HEK293 (cell line): ENCODE measurements around the gene C4orf50.
A peak's percentile ranks its signal among the peaks of the same experiment; 100 is the strongest.

Source experiments
- CTCF ChIA-PET: fragments of 350-600 bp; formaldehyde crosslinking; extraction: SDS; loops from one replicate; lab custom pipeline; 2021; ENCODE audit warnings: antibody characterized with exemption; lab: Yijun Ruan, JAX
- POLR2A ChIA-PET: fragments of 300-600 bp; formaldehyde crosslinking; extraction: SDS; loops from one replicate; lab custom pipeline; 2020; ENCODE audit warnings: antibody characterized with exemption, inconsistent platforms; lab: Yijun Ruan, JAX
- H3K27ac ChIP-seq: fragments of 200-500 bp; sonication (Bioruptor generic); 2 replicates; pipeline ENCODE4 v1.5.1; 2014; ENCODE audit warnings: low read depth, low read length, control low read depth, inconsistent platforms; ENCODE audit errors: extremely low read depth
- H3K36me3 ChIP-seq, 2 experiments: fragments of 200-500 bp in 1 of 2; sonication (Bioruptor generic) in 1 of 2; 1 replicate in 1 of 2; 2 replicates in 1 of 2; pipeline ENCODE4 v1.5.1; 2014 to 2017; ENCODE audit warnings: inconsistent platforms in 2 of 2, low read length in 2 of 2; ENCODE audit not compliant: control insufficient read depth in 2 of 2, insufficient read depth in 1 of 2
- H3K4me1 ChIP-seq: fragments of 200-500 bp; sonication (Bioruptor generic); 2 replicates; pipeline ENCODE4 v1.5.1; 2014; ENCODE audit warnings: mild to moderate bottlenecking, low read length, inconsistent platforms; ENCODE audit not compliant: control insufficient read depth, insufficient read depth
- H3K4me3 ChIP-seq: 2 replicates; pipeline ENCODE4 v1.5.1; 2011; ENCODE audit warnings: low read depth, mild to moderate bottlenecking, control low read depth, low read length, moderate library complexity
- H3K9me3 ChIP-seq: fragments of 200-500 bp; sonication (Bioruptor generic); 2 replicates; pipeline ENCODE4 v1.5.1; 2014; ENCODE audit warnings: low read depth, low read length, inconsistent platforms; ENCODE audit not compliant: control insufficient read depth, insufficient read depth
- GLI2 ChIP-seq: fragments of 450-650 bp; formaldehyde crosslinking; IDR thresholded peaks from 2 replicates; pipeline ENCODE4; 2017; ENCODE audit warnings: missing biosample characterization, missing genetic modification characterization, low read depth, borderline replicate concordance
- HOXA7 ChIP-seq: sonication (generic); formaldehyde crosslinking; IDR thresholded peaks from 2 replicates; pipeline ENCODE4 v1.8.1; 2022; ENCODE audit warnings: missing genetic modification reagents, borderline replicate concordance
- REPIN1 ChIP-seq: fragments of 450-650 bp; formaldehyde crosslinking; IDR thresholded peaks from 2 replicates; pipeline ENCODE4 v1.5.1; 2017; ENCODE audit warnings: missing biosample characterization, missing genetic modification characterization, low read depth
- SP2 ChIP-seq: fragments of 450-650 bp; formaldehyde crosslinking; IDR thresholded peaks from 2 replicates; pipeline ENCODE4 v1.5.1; 2016; ENCODE audit warnings: missing biosample characterization, missing genetic modification characterization
- ZBTB48 ChIP-seq: fragments of 450-650 bp; formaldehyde crosslinking; IDR thresholded peaks from 2 replicates; pipeline ENCODE4 v1.5.1; 2016; ENCODE audit warnings: missing biosample characterization, missing genetic modification characterization
- ZNF146 ChIP-seq: fragments of 450-650 bp; formaldehyde crosslinking; IDR thresholded peaks from 2 replicates; pipeline ENCODE4 v1.5.1; 2016; ENCODE audit warnings: missing biosample characterization, missing genetic modification characterization
- ZNF23 ChIP-seq: fragments of 450-650 bp; formaldehyde crosslinking; IDR thresholded peaks from 2 replicates; pipeline ENCODE4 v1.5.1; 2016; ENCODE audit warnings: missing biosample characterization, missing genetic modification characterization, borderline replicate concordance
- ZNF292 ChIP-seq: fragments of 450-650 bp; formaldehyde crosslinking; IDR thresholded peaks from 2 replicates; pipeline ENCODE4 v1.5.1; 2016; ENCODE audit warnings: low read depth, missing biosample characterization, missing genetic modification characterization, borderline replicate concordance
- ZNF302 ChIP-seq: fragments of 450-650 bp; formaldehyde crosslinking; IDR thresholded peaks from 2 replicates; pipeline ENCODE4 v1.5.1; 2016; ENCODE audit warnings: missing biosample characterization, missing genetic modification characterization, low read depth
- ZNF335 ChIP-seq: fragments of 450-650 bp; formaldehyde crosslinking; conservative IDR thresholded peaks from 2 replicates; pipeline ENCODE4 v1.5.1; 2016; ENCODE audit warnings: missing biosample characterization, missing genetic modification characterization
- ZNF366 ChIP-seq: fragments of 450-650 bp; formaldehyde crosslinking; conservative IDR thresholded peaks from 2 replicates; pipeline ENCODE4 v1.5.1; 2016; ENCODE audit warnings: missing biosample characterization, missing genetic modification characterization
- ZNF394 ChIP-seq: fragments of 450-650 bp; formaldehyde crosslinking; IDR thresholded peaks from 2 replicates; pipeline ENCODE4 v1.5.1; 2016; ENCODE audit warnings: missing biosample characterization, missing genetic modification characterization, mild to moderate bottlenecking, moderate library complexity, borderline replicate concordance
- ZNF596 ChIP-seq: fragments of 450-650 bp; IDR thresholded peaks from 2 replicates; pipeline ENCODE4 v1.5.0; 2018; ENCODE audit warnings: missing biosample characterization, mild to moderate bottlenecking, missing genetic modification characterization, moderate library complexity
- ZNF623 ChIP-seq: fragments of 450-650 bp; formaldehyde crosslinking; IDR thresholded peaks from 2 replicates; pipeline ENCODE4 v1.5.1; 2016; ENCODE audit warnings: missing biosample characterization, missing genetic modification characterization
- ZNF624 ChIP-seq: fragments of 450-650 bp; formaldehyde crosslinking; IDR thresholded peaks from 2 replicates; pipeline ENCODE4 v1.5.1; 2017; ENCODE audit warnings: missing biosample characterization, missing genetic modification characterization
- ZNF785 ChIP-seq: fragments of 450-650 bp; formaldehyde crosslinking; IDR thresholded peaks from 2 replicates; pipeline ENCODE4 v1.5.1; 2016; ENCODE audit warnings: missing biosample characterization, missing genetic modification characterization
- ZNF843 ChIP-seq: fragments of 450-650 bp; formaldehyde crosslinking; IDR thresholded peaks from 2 replicates; pipeline ENCODE4 v1.5.1; 2016; ENCODE audit warnings: missing biosample characterization, missing genetic modification characterization
- TF ChIP-seq, protein P1 (sequence below): fragments of 450-650 bp; formaldehyde crosslinking; IDR thresholded peaks from 2 replicates; pipeline ENCODE4 v1.5.1; 2016; ENCODE audit warnings: missing biosample characterization, missing genetic modification characterization
- TF ChIP-seq, protein P2 (sequence below): fragments of 450-650 bp; formaldehyde crosslinking; conservative IDR thresholded peaks from 2 replicates; pipeline ENCODE4 v1.5.1; 2016; ENCODE audit warnings: low read depth, missing biosample characterization, missing genetic modification characterization
- TF ChIP-seq, protein P3 (sequence below): fragments of 450-650 bp; formaldehyde crosslinking; IDR thresholded peaks from 2 replicates; pipeline ENCODE4 v1.5.1; 2016; ENCODE audit warnings: missing biosample characterization, missing genetic modification characterization, borderline replicate concordance

C4orf50 gene

DNA sequence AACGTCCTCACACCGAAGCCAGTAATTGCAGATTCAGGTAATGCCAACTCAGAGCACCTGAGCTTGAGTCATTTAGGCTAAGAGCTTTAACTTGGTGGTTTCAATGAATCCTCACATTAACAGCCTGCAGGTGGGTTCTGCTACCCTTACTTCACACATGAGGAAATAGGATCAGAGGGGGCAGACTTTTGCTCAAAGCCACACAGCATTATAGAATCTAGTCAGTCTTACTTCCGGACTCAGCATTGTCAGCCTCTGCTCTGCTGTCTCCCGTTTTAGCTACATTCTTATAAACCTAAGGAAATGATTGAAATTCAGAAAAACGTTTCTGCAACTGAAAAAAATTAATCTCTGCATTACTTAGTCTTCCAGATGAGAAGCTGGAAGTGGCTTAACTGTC is 6.0 kb downstream of the C4orf50 start:
- POLR2A ChIA-PET = no interaction called here
- Histone ChIP-seq H3K4me1 (no peaks in the 10 kb centered on the region), H3K27ac (no peak overlapping the region), H3K9me3 (no peaks in the 10 kb centered on the region), H3K36me3 (no peaks in the 10 kb centered on the region), H3K4me3 (no peak overlapping the region)
- TF ChIP-seq SP2 = no peak
- CTCF ChIA-PET = interaction anchor here (4.9 kb wide), 1 partner anchor 14 kb away, joined by 31 read pairs; no protein-coding TSS in a partner anchor

DNA sequence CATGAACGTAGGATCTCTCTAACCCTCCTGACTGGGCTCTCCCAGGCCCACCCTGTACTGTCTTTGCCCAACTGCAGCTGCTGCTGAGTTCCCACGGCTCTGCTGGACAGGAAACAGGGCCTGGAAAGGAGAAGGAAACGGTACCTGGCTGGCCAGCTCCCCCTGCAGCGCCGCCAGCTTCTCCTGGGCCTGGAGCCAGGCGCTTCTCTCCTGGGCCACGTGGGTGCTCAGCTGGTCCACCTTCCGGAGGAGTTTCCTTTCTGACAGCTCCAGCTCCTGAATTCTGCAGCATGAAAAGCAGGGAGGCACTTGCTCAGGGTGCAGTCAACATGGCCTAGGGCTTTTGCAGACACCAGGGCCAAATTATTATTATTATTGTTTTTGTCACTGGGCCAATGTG is 6.5 kb downstream of the C4orf50 start:
- ChIA-PET CTCF (interaction anchor here (0.6 to 4.9 kb wide), 4 partner anchors 9 to 156 kb away, joined by 3 to 31 read pairs (median 3); no protein-coding TSS in a partner anchor), POLR2A (no interaction called here)
- no peaks in the 10 kb centered on the region for H3K9me3 ChIP-seq
- TF ChIP-seq, protein P1, sequence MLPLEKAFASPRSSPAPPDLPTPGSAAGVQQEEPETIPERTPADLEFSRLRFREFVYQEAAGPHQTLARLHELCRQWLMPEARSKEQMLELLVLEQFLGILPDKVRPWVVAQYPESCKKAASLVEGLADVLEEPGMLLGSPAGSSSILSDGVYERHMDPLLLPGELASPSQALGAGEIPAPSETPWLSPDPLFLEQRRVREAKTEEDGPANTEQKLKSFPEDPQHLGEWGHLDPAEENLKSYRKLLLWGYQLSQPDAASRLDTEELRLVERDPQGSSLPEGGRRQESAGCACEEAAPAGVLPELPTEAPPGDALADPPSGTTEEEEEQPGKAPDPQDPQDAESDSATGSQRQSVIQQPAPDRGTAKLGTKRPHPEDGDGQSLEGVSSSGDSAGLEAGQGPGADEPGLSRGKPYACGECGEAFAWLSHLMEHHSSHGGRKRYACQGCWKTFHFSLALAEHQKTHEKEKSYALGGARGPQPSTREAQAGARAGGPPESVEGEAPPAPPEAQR (tag by site-specific recombination) = no peak
- TF ChIP-seq ZNF624 (tag by site-specific recombination) (no peak), ZNF394 (tag by site-specific recombination) (peak; percentile 60; the same call in 1 of the 2 replicates), ZNF302 (tag by site-specific recombination) (no peak)
- no peaks in the 10 kb centered on the region for H3K36me3 ChIP-seq
- H3K27ac ChIP-seq = no peak overlapping the region
- H3K4me3 ChIP-seq = no peak overlapping the region
- H3K4me1 ChIP-seq = no peaks in the 10 kb centered on the region

DNA sequence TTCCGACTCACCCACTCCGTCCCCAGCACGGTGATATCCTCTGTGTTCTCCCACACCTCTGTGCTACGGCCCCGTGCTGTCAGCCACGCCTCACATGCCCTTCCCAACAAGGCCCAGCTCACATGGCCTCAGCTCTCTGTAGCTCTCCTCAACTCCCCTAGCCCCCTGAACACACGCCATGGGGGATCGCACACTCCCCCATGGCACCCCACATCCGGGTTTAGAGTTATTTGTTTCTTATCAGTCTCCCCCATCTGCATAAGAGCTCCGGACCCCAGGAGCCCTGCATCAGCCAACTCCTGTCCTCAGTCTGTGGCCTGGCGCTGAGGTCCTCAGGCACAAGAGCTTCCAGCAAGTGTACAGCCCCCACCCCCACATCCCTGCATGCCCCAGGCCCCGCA is 7.0 kb downstream of the C4orf50 start:
- Histone ChIP-seq H3K9me3 (no peaks in the 10 kb centered on the region), H3K4me3 (no peak overlapping the region), H3K27ac (no peak overlapping the region), H3K36me3 (no peaks in the 10 kb centered on the region), H3K4me1 (no peaks in the 10 kb centered on the region)
- POLR2A ChIA-PET = no interaction called here
- TF ChIP-seq REPIN1 (tag by site-specific recombination) (no peak), ZNF292 (tag by site-specific recombination) (no peak), ZNF785 (tag by site-specific recombination) (no peak), ZNF596 (tag by site-specific recombination) (no peak), ZNF394 (tag by site-specific recombination) (no peak), ZNF843 (no peak), GLI2 (tag by site-specific recombination) (no peak), ZNF146 (no peak), ZBTB48 (tag by site-specific recombination) (no peak), ZNF623 (tag by site-specific recombination) (no peak), ZNF23 (tag by site-specific recombination) (no peak), ZNF335 (tag by site-specific recombination) (no peak), HOXA7 (CRISPR knock-in tag) (no peak), ZNF366 (tag by site-specific recombination) (no peak)
- TF ChIP-seq, protein P2, sequence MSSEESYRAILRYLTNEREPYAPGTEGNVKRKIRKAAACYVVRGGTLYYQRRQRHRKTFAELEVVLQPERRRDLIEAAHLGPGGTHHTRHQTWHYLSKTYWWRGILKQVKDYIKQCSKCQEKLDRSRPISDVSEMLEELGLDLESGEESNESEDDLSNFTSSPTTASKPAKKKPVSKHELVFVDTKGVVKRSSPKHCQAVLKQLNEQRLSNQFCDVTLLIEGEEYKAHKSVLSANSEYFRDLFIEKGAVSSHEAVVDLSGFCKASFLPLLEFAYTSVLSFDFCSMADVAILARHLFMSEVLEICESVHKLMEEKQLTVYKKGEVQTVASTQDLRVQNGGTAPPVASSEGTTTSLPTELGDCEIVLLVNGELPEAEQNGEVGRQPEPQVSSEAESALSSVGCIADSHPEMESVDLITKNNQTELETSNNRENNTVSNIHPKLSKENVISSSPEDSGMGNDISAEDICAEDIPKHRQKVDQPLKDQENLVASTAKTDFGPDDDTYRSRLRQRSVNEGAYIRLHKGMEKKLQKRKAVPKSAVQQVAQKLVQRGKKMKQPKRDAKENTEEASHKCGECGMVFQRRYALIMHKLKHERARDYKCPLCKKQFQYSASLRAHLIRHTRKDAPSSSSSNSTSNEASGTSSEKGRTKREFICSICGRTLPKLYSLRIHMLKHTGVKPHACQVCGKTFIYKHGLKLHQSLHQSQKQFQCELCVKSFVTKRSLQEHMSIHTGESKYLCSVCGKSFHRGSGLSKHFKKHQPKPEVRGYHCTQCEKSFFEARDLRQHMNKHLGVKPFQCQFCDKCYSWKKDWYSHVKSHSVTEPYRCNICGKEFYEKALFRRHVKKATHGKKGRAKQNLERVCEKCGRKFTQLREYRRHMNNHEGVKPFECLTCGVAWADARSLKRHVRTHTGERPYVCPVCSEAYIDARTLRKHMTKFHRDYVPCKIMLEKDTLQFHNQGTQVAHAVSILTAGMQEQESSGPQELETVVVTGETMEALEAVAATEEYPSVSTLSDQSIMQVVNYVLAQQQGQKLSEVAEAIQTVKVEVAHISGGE (tag by site-specific recombination) = no peak
- TF ChIP-seq, protein P3, sequence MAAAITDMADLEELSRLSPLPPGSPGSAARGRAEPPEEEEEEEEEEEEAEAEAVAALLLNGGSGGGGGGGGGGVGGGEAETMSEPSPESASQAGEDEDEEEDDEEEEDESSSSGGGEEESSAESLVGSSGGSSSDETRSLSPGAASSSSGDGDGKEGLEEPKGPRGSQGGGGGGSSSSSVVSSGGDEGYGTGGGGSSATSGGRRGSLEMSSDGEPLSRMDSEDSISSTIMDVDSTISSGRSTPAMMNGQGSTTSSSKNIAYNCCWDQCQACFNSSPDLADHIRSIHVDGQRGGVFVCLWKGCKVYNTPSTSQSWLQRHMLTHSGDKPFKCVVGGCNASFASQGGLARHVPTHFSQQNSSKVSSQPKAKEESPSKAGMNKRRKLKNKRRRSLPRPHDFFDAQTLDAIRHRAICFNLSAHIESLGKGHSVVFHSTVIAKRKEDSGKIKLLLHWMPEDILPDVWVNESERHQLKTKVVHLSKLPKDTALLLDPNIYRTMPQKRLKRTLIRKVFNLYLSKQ = no peak
- CTCF ChIA-PET = interaction anchor here (0.6 to 4.9 kb wide), 4 partner anchors 9 to 156 kb away, joined by 3 to 31 read pairs (median 3); no protein-coding TSS in a partner anchor
